HepG2 (cell line): ENCODE measurements around the gene WDR47.

Experiments
- MAFG ChIP-seq: sonication (generic); formaldehyde crosslinking; IDR thresholded peaks from 2 replicates; pipeline ENCODE4 v1.5.1; 2020; ENCODE audit warnings: mild to moderate bottlenecking, missing genetic modification reagents
- MIER2 ChIP-seq: IDR thresholded peaks from 2 replicates; pipeline ENCODE4 v1.6.1; 2016; ENCODE audit warnings: missing biosample characterization, missing genetic modification reagents
- TBL1XR1 ChIP-seq: fragments of 150-350 bp; IDR thresholded peaks from 2 replicates; pipeline ENCODE4 v1.6.1; 2014; ENCODE audit warnings: borderline replicate concordance, low read length; ENCODE audit not compliant: partially characterized antibody
- ZNF263 ChIP-seq: sonication (generic); formaldehyde crosslinking; IDR thresholded peaks from 2 replicates; pipeline ENCODE4 v1.4.0; 2020; ENCODE audit warnings: missing genetic modification reagents
- ZNF781 ChIP-seq: sonication (generic); formaldehyde crosslinking; IDR thresholded peaks from 2 replicates; pipeline ENCODE4 v1.5.1; 2020; ENCODE audit warnings: borderline replicate concordance, mild to moderate bottlenecking, missing genetic modification reagents; ENCODE audit errors: not compliant biosample characterization
- TF ChIP-seq, protein P1 (sequence below): sonication (generic); formaldehyde crosslinking; IDR thresholded peaks from 2 replicates; pipeline ENCODE4 v1.5.1; 2020; ENCODE audit warnings: mild to moderate bottlenecking, missing genetic modification reagents

DNA sequence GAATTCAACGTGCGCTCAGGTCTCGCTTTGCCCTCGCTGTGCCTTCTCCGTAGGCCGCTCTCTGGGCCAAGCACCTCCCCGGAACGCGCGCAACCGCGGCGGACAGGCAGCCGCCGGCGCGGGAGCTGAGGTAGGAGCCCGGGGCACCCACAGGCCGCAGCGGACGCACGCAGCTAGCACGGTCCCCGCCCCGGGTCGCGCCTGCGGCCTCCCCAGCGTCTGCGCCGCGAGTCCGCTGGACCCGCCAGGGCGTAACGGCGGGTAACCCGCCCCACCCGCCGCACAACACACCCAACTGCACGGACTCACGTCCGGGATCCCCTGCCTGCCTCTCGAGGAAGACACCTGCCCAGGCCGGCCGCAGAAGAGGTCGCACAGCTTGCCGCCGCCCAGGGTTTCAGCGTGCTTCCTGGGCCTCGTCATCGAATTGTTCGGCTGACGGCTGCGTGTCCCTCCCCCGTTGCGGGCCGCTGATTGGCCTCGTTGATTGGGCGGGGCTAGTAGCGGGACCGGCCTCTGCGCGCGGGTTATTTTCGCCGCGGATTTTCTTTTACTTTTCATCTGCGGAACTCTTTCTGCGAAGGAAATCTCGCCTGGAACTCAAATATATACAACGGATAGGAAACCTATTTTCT lies 78.7 kb downstream of the WDR47 start, which contains the start of gene CLCC1:
- no peak for TF ChIP-seq TBL1XR1
- TF ChIP-seq ZNF781: no peak
- 0 out of 2 replicates have a peak, but pooled peaks have one; percentile 14 for TF ChIP-seq MIER2 (CRISPR knock-in tag)
- TF ChIP-seq MAFG (CRISPR knock-in tag): no peak
- TF ChIP-seq, protein P1, sequence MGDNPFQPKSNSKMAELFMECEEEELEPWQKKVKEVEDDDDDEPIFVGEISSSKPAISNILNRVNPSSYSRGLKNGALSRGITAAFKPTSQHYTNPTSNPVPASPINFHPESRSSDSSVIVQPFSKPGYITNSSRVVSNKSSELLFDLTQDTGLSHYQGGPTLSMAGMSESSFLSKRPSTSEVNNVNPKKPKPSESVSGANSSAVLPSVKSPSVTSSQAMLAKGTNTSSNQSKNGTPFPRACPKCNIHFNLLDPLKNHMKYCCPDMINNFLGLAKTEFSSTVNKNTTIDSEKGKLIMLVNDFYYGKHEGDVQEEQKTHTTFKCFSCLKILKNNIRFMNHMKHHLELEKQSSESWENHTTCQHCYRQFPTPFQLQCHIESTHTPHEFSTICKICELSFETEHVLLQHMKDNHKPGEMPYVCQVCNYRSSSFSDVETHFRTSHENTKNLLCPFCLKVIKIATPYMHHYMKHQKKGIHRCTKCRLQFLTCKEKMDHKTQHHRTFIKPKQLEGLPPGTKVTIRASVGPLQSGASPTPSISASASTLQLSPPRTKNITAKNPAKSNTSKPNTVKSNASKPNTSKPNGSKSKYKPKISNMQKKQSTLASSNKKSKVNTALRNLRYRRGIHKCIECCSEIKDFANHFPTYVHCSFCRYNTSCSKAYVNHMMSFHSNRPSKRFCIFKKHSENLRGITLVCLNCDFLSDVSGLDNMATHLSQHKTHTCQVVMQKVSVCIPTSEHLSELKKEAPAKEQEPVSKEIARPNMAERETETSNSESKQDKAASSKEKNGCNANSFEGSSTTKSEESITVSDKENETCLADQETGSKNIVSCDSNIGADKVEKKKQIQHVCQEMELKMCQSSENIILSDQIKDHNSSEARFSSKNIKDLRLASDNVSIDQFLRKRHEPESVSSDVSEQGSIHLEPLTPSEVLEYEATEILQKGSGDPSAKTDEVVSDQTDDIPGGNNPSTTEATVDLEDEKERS (CRISPR knock-in tag): peak; percentile 58; the same call in 1 of the 2 replicates
- no peak; the same call in 1 of the 2 replicates for TF ChIP-seq ZNF263 (CRISPR knock-in tag)
